ENCODE results near the gene ABHD14A. TPM values are rescaled to one million over a fixed set of nuclear protein-coding genes. Genes with fewer than 3 reads are reported as not detected.

The ABHD14A gene
- total RNA-seq, 4 donors from 2014 or later = 3.9 to 11.6 (median 7.7) TPM

DNA sequence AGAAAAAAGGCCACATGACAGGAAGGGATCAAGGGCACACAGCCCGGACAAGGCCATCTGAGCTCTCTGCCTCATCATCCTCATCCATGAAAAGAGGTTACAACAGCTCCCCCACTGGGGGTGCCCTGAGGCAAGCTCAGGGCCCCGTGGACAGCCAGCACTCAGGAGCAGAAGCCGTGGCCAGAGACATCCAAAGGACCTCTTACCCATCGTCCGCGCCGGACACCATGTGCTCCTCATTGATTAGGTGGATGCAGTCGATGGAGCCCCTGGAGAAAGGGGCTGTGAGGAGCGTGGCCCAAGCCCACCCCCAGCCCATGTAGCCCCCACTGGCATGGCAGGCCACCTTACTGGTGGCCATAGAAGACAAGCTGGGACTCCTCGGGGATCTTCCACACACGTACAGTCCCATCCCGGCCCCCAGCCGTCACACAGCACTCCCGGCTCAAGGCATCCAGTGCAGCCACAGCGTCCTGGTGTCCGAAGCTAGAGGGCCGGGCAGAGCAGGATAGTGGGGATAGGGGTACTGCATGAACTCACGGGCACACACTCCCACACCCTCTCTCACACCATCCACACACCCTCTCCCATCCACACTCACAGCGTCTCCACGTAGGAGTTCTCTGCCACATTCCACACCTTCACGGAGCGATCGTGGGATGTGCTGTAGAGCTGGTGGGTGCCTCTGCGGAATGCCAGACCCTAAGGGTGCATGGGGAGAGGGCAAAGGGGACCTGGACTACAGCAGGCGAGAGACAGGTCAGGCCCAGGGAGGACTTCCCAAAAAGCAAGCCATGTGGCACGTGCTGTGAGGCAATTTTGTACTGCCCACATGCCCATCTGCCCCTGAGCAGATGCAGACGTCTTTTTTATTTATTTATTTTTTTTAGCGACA lies 39.6 kb upstream of the ABHD14A start:
- Histone ChIP-seq H3K27me3 (no peaks in the 10 kb centered on the region), H3K9me3 (no peaks in the 10 kb centered on the region), H3K4me1 (peaks cover 0 to 2% (median 0%) of the 10 kb centered on the region in 4 donors), H3K36me3 (peaks cover 0 to 65% (median 0%) of the 10 kb centered on the region in 3 donors), H3K27ac (no peak overlapping the region), H3K4me3 (no peak overlapping the region)
- no peak for DNase-seq
- TF ChIP-seq, protein P1, sequence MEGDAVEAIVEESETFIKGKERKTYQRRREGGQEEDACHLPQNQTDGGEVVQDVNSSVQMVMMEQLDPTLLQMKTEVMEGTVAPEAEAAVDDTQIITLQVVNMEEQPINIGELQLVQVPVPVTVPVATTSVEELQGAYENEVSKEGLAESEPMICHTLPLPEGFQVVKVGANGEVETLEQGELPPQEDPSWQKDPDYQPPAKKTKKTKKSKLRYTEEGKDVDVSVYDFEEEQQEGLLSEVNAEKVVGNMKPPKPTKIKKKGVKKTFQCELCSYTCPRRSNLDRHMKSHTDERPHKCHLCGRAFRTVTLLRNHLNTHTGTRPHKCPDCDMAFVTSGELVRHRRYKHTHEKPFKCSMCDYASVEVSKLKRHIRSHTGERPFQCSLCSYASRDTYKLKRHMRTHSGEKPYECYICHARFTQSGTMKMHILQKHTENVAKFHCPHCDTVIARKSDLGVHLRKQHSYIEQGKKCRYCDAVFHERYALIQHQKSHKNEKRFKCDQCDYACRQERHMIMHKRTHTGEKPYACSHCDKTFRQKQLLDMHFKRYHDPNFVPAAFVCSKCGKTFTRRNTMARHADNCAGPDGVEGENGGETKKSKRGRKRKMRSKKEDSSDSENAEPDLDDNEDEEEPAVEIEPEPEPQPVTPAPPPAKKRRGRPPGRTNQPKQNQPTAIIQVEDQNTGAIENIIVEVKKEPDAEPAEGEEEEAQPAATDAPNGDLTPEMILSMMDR (IDR thresholded peaks at IDR 0.05) = no peak
- TF ChIP-seq POLR2A (IDR thresholded peaks at IDR 0.05) = no peak

DNA sequence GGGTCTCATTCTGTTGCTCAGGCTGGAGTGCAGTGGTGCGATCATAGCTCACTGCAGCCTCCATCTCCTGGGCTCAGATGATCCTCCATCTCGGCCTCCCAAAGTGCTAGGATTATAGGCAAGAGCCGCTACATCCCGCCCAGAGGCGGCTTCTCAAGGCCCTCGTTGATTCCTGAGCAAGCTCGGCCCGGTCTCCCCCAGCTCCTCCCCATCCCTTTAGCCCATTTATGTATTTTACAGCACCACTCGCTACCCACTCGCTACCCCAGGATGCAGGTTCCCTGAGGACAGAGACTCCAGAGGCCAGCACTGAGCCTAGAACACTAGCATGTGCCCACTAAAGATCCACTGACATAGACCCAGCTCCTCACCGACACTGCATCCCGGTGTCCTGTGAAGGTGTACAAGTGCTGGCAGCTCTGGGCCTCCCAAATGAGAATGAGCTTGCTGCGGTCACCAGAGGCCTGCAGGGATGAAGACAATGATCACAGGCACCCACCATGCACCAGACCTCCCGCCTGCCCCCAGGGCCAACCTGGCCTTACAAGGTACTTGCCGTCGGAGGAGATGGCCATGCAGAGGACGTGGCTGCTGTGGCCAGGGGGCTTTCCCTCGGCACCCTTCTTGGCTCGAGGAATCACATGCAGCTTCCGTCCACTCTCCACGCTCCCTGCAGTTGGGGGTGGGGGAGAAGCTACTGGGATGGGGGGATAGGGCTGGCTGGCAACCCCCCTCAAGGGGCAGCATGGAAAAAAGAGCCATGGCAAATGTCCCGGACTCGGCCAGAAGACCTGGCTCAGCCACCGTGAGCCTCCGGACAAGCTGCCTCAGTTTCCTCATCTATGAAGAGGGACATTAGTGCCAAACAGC lies 38.7 kb upstream of the ABHD14A start:
- Histone ChIP-seq H3K9me3 (no peaks in the 10 kb centered on the region), H3K4me3 (no peak overlapping the region), H3K27me3 (no peaks in the 10 kb centered on the region), H3K36me3 (peaks cover 0 to 65% (median 0%) of the 10 kb centered on the region in 3 donors), H3K27ac (no peak overlapping the region), H3K4me1 (peaks cover 0 to 11% (median 4%) of the 10 kb centered on the region in 4 donors)
- DNase-seq = peak in 1 of 3 donors; percentile 33
- TF ChIP-seq, protein P1 (IDR thresholded peaks at IDR 0.05) = no peak
- no peak for TF ChIP-seq POLR2A (IDR thresholded peaks at IDR 0.05)

DNA sequence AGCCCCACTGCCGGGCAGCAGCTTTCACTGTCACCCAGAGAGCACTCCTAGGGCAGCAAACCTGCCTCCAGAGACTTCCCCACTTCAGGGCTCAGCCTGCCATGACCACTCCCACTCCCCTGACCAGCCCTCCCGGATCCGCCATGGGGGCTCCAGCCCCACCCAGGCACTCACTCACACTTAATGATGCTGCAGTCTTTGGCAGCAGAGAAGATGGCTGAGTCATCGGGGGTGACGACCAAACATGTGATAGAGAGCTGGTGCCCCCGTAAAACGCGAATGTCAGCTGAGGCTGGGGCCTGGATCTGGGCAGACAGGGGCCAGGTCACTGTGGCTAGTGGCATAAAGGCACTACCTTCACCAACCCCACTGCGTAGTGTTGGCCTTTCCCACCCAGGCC lies 37.9 kb upstream of the ABHD14A start:
- Histone ChIP-seq H3K4me1 (peaks cover 0 to 15% (median 7%) of the 10 kb centered on the region in 4 donors), H3K36me3 (peaks cover 0 to 65% (median 0%) of the 10 kb centered on the region in 3 donors), H3K27me3 (no peaks in the 10 kb centered on the region), H3K9me3 (no peaks in the 10 kb centered on the region), H3K4me3 (no peak overlapping the region), H3K27ac (no peak overlapping the region)
- TF ChIP-seq, protein P1 (IDR thresholded peaks at IDR 0.05) = no peak
- no peak for TF ChIP-seq POLR2A (IDR thresholded peaks at IDR 0.05)
- DNase-seq = peak in 1 of 3 donors; percentile 21

DNA sequence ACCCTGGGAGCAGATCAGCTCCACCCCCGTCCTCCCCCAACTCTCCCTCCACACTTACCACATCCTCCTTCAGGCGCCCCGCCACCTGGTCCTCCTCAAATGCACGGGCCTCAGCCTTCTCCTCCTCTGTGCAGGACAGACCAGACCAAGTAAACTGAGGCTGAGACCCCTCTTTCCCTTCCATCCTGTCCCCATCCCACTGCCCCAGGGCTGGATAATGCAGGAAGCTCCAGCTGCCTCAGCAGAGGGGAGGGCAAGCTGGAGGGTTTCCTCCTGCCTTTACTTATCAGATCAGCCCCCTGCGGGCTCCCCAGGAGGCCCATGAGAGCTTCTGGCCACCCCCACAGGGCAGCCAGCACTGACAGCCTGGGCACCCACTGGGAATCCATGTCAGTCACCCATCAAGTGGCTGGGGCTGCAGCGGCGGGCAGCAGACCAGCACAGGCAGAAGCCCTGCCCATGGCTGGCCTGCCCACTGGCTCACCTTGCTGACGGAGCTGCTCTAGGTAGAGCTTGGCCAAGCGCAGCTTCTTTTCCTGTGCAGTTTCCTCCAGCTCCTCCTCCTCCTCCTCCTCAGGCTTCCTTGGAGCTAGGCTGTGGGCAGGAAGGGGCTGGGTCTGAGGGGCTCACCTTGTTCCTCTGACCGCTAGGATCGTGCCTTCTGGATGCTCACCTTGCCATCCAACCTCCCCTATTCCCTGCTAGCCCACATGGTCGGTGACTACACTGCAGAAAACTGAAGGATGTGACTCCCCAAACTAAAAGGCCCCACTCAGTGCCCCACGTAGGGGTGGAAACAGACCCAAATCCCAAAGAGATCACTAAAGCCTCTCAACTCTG lies 37.0 kb upstream of the ABHD14A start:
- TF ChIP-seq POLR2A (IDR thresholded peaks at IDR 0.05) = no peak
- TF ChIP-seq, protein P1 (IDR thresholded peaks at IDR 0.05) = no peak
- Histone ChIP-seq H3K9me3 (no peaks in the 10 kb centered on the region), H3K36me3 (peaks cover 0 to 59% (median 0%) of the 10 kb centered on the region in 3 donors), H3K27me3 (no peaks in the 10 kb centered on the region), H3K4me3 (no peak overlapping the region), H3K4me1 (peaks cover 0 to 21% (median 13%) of the 10 kb centered on the region in 4 donors), H3K27ac (no peak overlapping the region)
- peak in 1 of 3 donors; percentile 35 for DNase-seq

All from Peyer's patch (tissue), 4 donors.